HG03432 (cell line): ENCODE data around the gene CD79A.
"Not testable (repeated sequence)": the region's sequence is repeated elsewhere in the genome, so short reads cannot be mapped to it uniquely, and the experiment has no call there.

Source experiments
- ATAC-seq: cut with Tn5 transposase; IDR thresholded peaks from one replicate; pipeline ENCODE4 v1.9.1; 2021; ENCODE audit warnings: mild to moderate bottlenecking, moderate library complexity; ENCODE audit not compliant: unreplicated experiment

Gene CD79A

GRCh38 chr19:41904118-41904870, 27.2 kb downstream of the CD79A start:
- no peak for ATAC-seq

DNA sequence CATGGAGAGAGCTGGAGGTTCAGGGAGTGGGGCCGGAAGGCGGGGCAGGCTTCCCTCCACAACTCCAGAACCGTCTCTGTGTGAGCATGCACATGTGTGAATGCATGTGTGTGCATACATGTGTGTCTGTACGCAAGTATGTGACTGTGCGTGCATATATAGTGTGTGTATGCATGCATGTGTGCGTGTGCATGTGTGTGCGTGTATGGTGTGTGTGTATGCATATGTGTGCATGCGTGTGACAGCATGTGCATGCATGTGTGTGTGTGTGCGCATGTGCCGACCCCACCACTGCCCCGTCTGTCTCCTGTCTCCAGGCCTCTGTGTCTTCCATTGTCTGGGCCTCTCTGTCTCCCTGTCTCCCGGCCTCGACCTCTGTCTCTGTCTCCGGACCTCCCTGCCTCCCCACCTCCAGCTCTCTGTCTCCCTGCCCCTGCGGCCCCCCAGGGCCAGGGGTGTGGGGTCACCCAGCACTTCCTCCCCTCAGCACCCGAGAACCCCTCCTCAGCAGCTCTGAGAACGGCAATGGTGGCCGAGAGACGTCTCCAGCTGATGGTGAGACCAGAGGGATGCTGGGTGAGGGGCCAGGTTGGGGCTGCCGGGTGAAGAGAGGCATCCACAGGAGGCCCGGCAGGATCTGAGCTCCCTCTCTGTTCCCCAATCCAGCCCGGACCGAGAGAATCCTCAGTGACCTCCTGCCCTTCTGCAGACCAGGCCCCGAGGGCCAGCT, 28.4 kb downstream of the CD79A start:
- no peak for ATAC-seq

DNA sequence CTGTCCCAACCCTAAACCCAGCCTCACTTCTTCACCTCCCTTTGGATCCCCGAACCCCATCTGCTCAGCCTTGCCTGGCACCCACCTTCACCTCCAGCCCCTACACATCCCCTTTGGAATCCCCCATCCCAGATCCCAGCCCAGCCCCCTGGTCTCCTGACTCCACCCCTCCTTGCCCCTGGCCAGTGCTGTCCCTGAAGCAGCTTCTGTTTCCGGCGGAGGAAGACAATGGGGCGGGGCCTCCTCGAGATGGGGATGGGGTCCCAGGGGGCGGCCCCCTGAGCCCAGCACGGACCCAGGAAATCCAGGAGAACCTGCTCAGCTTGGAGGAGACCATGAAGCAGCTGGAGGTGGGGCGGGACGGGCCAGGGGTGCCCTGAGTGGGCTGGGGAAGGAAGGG, 29.2 kb downstream of the CD79A start:
- no peak for ATAC-seq

- no peak for ATAC-seq
These were observed 30.0 kb downstream of the CD79A start for GRCh38 chr19:41906916-41907680.

- ATAC-seq = no peak
These were observed 31.0 kb downstream of the CD79A start for GRCh38 chr19:41907994-41908615.

DNA sequence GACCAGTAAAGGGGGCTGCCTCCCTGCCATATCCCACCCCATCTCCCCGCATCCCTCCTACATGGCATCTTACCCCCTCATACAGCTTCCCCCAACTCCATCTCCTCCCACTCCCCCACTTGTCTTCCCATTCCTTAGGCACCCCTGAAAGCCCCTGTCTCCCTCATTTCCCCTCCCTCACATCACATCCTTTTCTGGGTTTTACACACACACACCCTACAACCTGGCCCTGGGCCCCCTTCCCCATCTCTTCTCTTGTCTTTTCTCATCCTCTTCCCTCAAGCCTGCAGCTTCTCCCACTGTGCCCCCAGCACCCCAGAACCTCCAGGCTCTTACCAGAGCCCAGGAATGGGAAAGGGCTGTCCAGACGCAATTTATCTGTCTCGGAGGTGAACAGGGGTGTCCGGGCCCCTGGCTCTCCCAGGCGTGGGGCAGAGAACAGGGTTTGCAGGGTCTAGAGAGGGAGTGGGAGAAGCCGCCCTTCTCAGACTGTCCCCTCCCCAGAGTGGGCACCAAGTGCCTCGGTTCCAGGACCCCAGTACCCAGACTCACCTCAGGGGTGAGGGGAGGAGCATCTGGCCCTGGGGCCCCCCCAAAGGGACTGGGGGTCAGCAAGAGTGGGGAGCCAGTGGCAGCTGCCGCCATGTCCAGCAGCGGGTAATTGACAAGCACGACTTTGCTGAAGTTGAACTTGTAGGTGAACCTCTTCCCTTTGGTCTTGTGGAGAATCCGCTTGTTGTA, 31.8 kb downstream of the CD79A start:
- no peak for ATAC-seq

GRCh38 chr19:41909706-41910105, 32.6 kb downstream of the CD79A start:
- ATAC-seq = no peak

- ATAC-seq = no peak
These were observed 33.3 kb downstream of the CD79A start for GRCh38 chr19:41910240-41910991.

DNA sequence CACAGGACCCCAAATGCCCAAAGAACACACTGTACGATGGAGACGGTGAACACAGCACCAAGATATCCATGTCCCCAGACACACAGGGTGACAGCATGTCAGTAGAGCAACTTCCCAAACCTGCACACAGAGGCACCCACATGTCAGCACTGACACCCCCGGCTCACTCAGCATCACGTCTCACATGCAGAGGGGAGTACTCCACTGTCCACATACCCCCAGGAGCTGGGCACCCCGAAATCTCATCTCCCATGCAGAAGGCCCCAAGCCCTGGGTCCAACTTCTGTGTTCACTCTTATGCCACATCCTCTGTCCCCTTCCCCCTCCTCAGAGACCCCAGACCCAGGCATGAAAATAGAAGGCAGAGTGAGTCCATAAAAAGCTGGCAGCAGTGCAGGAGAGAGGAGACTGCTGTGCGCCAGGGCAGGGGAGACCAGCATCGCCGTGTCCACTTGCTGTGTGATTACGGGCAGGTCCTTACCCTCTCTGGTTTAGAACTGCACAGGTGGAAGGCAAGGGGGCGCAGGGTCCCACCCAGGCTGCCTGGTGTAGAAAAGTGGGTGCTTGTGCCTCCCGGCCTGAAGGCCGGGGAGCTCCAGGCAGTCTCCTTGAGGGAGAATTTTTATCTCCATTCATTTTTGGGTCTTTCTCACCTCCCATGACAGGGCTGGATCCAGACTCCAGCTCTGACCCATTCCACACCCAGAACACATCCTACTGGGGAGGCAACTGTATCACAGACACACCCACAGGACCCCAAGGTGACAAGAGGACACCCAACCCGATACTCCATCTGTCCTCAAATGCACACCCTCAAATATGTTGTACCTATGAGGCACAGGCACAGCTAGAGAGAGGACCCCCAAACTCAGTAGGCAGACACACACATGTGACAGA, 34.2 kb downstream of the CD79A start:
- no peak for ATAC-seq

DNA sequence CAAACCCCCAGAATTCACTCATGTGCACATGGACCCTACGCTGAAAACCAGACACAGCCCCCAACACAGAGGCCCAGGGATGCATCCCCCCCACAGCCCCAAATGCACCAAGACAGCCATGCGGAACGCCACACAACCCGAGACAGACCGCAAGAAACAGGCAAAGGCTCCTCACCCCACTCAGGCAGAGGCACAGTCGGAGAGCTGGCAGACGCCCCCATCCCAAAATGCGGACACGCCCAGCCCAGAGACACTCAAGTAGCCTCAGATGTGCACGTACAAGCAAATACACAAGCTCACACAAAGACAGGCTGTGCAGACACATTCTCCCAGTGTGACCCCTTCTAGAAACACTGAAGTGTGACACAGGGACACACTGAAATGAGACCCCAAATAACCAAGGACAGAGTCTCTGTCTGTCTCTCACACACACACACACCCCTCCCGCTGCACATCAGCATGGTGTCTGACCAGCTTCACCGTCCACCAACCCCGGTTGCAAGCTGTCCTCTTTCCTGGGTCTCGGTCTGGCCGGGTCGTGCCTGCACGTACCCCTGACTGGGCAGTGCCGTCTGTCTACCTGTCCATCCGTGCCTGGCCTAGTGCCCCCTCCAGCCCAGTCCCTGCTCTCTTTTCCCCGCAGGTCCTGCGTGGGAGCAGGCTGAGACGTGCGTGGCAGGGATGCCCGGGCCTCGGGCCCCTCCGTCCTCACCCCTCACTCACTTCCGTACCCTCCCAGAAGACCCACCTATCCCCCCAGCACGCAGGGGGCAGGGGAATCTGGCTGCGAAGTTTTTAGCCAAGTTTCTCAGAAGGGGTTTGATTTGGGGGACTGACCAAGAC, 35.0 kb downstream of the CD79A start:
- no peak for ATAC-seq

- no peak for ATAC-seq
These were observed 35.9 kb downstream of the CD79A start for GRCh38 chr19:41912899-41913537.

GRCh38 chr19:41913538-41914423, 36.7 kb downstream of the CD79A start:
- no peak for ATAC-seq

GRCh38 chr19:41914424-41914834, 37.4 kb downstream of the CD79A start:
- ATAC-seq = not testable (repeated sequence)

- ATAC-seq = no peak
These were observed 38.1 kb downstream of the CD79A start for GRCh38 chr19:41915021-41915775.

- ATAC-seq = no peak
These were observed 38.8 kb downstream of the CD79A start for GRCh38 chr19:41915776-41916414.
